Upper lobe of left lung (tissue), 6 donors: Measurements from ENCODE around the gene RAB43. TPM values are rescaled to one million over a fixed set of nuclear protein-coding genes. Genes with fewer than 3 reads are reported as not detected.

Experiments
- ATAC-seq, 2 donors: fragments of 200-7000 bp; cut with Tn5 transposase; one replicate each; pipeline ENCODE4 v1.9.1; 2022; ENCODE audit warnings: mild to moderate bottlenecking in 2 of 2, moderate library complexity in 2 of 2; ENCODE audit not compliant: low FRiP score in 2 of 2
- DNase-seq, 2 donors: peaks; one replicate each; pipeline ENCODE4 v3.0.0-alpha.2; 2019 to 2020
- H3K27ac ChIP-seq, 4 donors: fragments of 200-600 bp; sonication (generic); one replicate each; pipeline ENCODE4 v1.5.1; 2016 to 2019
- H3K27me3 ChIP-seq, 4 donors: fragments of 200-600 bp; sonication (generic); one replicate each; pipeline ENCODE4 v1.5.1; 2017 to 2019
- H3K36me3 ChIP-seq, 4 donors: fragments of 200-600 bp; sonication (generic); one replicate each; pipeline ENCODE4 v1.5.1; 2016 to 2019
- H3K4me1 ChIP-seq, 4 donors: fragments of 200-600 bp; sonication (generic); one replicate each; pipeline ENCODE4 v1.5.1; 2018 to 2019
- H3K4me3 ChIP-seq, 4 donors: fragments of 200-600 bp; sonication (generic); one replicate each; pipeline ENCODE4 v1.5.1; 2017 to 2019; ENCODE audit warnings: mild to moderate bottlenecking in 2 of 4, moderate library complexity in 1 of 4
- H3K9me3 ChIP-seq, 4 donors: fragments of 200-600 bp; sonication (generic); one replicate each; pipeline ENCODE4 v1.5.1; 2018 to 2019
- EP300 ChIP-seq, 4 donors: sonication (generic); formaldehyde crosslinking; IDR thresholded peaks; one replicate each; pipeline ENCODE4 v1.5.1; 2017; ENCODE audit warnings: antibody characterized with exemption in 4 of 4, control low read depth in 2 of 4
- POLR2A ChIP-seq, 4 donors: fragments of 450-650 bp; IDR thresholded peaks; one replicate each; pipeline ENCODE4 v1.5.1; 2016 to 2017; ENCODE audit warnings: antibody characterized with exemption in 4 of 4, mild to moderate bottlenecking in 2 of 4
- POLR2AphosphoS5 ChIP-seq, 2 donors: sonication (generic); formaldehyde crosslinking; IDR thresholded peaks; one replicate each; pipeline ENCODE4 v1.5.1; 2017; ENCODE audit warnings: antibody characterized with exemption in 2 of 2
- WGBS, 2 donors: methylation state at CpG; one replicate each; pipeline ENCODE4 v1.1.5; 2017 to 2018; 5-methylcytosine and 5-hydroxymethylcytosine counted together
- total RNA-seq, 6 donors: library from RNA; depleted of rRNA in 4 of 6; stranded (reverse); fragments of >200 nt in 4 of 6; gene quantifications; one replicate each; pipeline versions ENCODE4 v1.1.0 to v1.2.1, GENCODE V29; 2016 to 2021
- TF ChIP-seq, protein P1 (sequence below), 6 experiments: fragments of 450-650 bp in 4 of 6; fragments of 200-600 bp in 2 of 6; sonication (generic) in 2 of 6; IDR thresholded peaks; one replicate each; pipeline ENCODE4 v1.5.1; 2016 to 2019; ENCODE audit warnings: antibody characterized with exemption in 6 of 6
- donor health status: DM: no; HTN: no; CAD: no; lungs with moderate emphysema.
- donor health status: DM: no; HTN: yes; CAD: no; lungs with severe emphysema.

RAB43 gene
- total RNA-seq, 6 donors from 2014 or later: 19.0 to 54.2 (median 34.0) TPM

GRCh38 chr3:129087138-129087702 lies 34.4 kb downstream of the RAB43 start:
- WGBS, 2 donors: 34 to 65% methylated on average over 2 to 7 of the region's 8 CpGs
- ATAC-seq: peak in 1 of 2 donors; percentile 47
- H3K4me1 ChIP-seq: peaks cover 7 to 13% (median 12%) of the 10 kb centered on the region in 4 donors
- H3K9me3 ChIP-seq: no peaks in the 10 kb centered on the region
- peak overlapping the region; percentile 82 to 93 (median 87) for H3K27ac ChIP-seq
- H3K27me3 ChIP-seq: no peaks in the 10 kb centered on the region
- no peak for TF ChIP-seq POLR2AphosphoS5 (IDR thresholded peaks at IDR 0.05)
- TF ChIP-seq EP300 (IDR thresholded peaks at IDR 0.05): no peak
- TF ChIP-seq, protein P1, sequence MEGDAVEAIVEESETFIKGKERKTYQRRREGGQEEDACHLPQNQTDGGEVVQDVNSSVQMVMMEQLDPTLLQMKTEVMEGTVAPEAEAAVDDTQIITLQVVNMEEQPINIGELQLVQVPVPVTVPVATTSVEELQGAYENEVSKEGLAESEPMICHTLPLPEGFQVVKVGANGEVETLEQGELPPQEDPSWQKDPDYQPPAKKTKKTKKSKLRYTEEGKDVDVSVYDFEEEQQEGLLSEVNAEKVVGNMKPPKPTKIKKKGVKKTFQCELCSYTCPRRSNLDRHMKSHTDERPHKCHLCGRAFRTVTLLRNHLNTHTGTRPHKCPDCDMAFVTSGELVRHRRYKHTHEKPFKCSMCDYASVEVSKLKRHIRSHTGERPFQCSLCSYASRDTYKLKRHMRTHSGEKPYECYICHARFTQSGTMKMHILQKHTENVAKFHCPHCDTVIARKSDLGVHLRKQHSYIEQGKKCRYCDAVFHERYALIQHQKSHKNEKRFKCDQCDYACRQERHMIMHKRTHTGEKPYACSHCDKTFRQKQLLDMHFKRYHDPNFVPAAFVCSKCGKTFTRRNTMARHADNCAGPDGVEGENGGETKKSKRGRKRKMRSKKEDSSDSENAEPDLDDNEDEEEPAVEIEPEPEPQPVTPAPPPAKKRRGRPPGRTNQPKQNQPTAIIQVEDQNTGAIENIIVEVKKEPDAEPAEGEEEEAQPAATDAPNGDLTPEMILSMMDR (IDR thresholded peaks at IDR 0.05): no peak
- no peak for TF ChIP-seq POLR2A (IDR thresholded peaks at IDR 0.05)
- H3K4me3 ChIP-seq: no peak overlapping the region
- peaks cover 0 to 12% (median 10%) of the 10 kb centered on the region in 4 donors for H3K36me3 ChIP-seq
- no peak for DNase-seq

DNA sequence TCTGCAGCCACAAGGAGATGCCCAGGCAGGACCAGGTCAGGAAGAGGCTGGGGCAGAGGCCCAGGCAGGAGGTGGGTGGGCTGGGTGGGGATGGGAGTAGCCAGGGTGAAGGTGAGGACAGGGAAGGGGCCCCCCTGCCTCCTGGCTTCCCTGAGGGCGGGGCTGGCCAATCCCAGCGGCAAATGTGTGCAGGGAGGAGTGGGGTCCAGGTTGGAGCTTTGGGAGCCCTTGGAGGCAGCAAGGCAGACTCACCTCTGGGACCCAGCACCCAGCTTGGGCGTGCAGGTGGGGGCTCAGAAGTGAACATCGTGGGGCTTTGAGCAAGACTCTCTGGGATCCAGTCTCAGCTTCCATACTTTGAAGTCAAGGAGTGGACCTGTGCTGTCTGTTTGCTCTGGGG lies 35.8 kb downstream of the RAB43 start:
- Histone ChIP-seq H3K9me3 (no peaks in the 10 kb centered on the region), H3K27ac (peak overlapping the region in 3 of 4 donors; percentile 85 to 93 (median 89)), H3K36me3 (no peaks in the 10 kb centered on the region), H3K27me3 (no peaks in the 10 kb centered on the region), H3K4me3 (no peak overlapping the region), H3K4me1 (peaks cover 7 to 13% (median 12%) of the 10 kb centered on the region in 4 donors)
- TF ChIP-seq, protein P1 (IDR thresholded peaks at IDR 0.05): no peak
- TF ChIP-seq POLR2A (IDR thresholded peaks at IDR 0.05) (no peak), EP300 (IDR thresholded peaks at IDR 0.05) (no peak), POLR2AphosphoS5 (IDR thresholded peaks at IDR 0.05) (no peak)
- WGBS, 2 donors: 76 to 86% methylated on average over 4 of the region's 4 CpGs
- ATAC-seq: no peak
- no peak for DNase-seq

DNA sequence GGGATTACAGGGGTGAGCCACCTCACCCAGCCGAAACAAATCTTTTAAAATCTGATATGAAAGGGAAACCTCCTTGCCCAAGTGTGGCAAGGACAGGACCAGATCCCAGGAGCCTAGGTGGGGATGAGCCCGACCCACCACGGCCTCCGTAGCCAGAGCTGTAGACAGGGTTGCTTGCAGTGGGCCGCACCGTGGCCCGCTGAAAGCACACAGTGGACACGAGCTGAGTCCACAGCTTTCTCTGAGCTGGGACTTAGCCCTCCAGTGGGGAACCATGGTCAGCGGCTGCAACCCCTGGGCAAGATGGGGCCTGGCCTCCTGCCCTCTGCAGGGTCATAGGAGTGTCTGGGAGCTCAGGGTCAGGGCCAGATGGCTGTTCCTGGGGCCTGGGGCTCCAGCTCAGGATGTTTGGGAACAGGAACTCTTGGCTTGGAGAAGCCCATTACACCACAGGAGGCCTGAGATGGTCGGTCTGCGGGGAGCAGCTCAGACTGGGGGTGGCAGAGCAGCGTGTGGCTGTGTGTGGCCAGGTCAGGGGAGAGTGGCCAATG lies 36.4 kb downstream of the RAB43 start:
- no peak overlapping the region for H3K27ac ChIP-seq
- H3K4me1 ChIP-seq: peaks cover 7 to 13% (median 12%) of the 10 kb centered on the region in 4 donors
- H3K36me3 ChIP-seq: no peaks in the 10 kb centered on the region
- no peak for DNase-seq
- ATAC-seq: no peak
- H3K9me3 ChIP-seq: no peaks in the 10 kb centered on the region
- H3K4me3 ChIP-seq: no peak overlapping the region
- TF ChIP-seq, protein P1 (IDR thresholded peaks at IDR 0.05): no peak
- TF ChIP-seq POLR2AphosphoS5 (IDR thresholded peaks at IDR 0.05) (no peak), EP300 (IDR thresholded peaks at IDR 0.05) (no peak), POLR2A (IDR thresholded peaks at IDR 0.05) (no peak)
- WGBS, 2 donors: 93 to 100% methylated on average over 1 to 11 of the region's 12 CpGs
- no peaks in the 10 kb centered on the region for H3K27me3 ChIP-seq

GRCh38 chr3:129084501-129084900 lies 37.1 kb downstream of the RAB43 start:
- no peak for TF ChIP-seq POLR2A (IDR thresholded peaks at IDR 0.05)
- no peak for TF ChIP-seq POLR2AphosphoS5 (IDR thresholded peaks at IDR 0.05)
- TF ChIP-seq, protein P1 (IDR thresholded peaks at IDR 0.05): no peak
- TF ChIP-seq EP300 (IDR thresholded peaks at IDR 0.05): no peak
- no peak overlapping the region for H3K4me3 ChIP-seq
- no peak for DNase-seq
- no peak for ATAC-seq
- H3K27ac ChIP-seq: no peak overlapping the region
- H3K36me3 ChIP-seq: no peaks in the 10 kb centered on the region
- no peaks in the 10 kb centered on the region for H3K9me3 ChIP-seq
- H3K27me3 ChIP-seq: no peaks in the 10 kb centered on the region
- peaks cover 7 to 13% (median 12%) of the 10 kb centered on the region in 4 donors for H3K4me1 ChIP-seq
- WGBS, 2 donors: 91% methylated on average over 6 of the region's 6 CpGs

GRCh38 chr3:129082026-129082425 lies 39.6 kb downstream of the RAB43 start:
- no peak for TF ChIP-seq POLR2A (IDR thresholded peaks at IDR 0.05)
- TF ChIP-seq, protein P1 (IDR thresholded peaks at IDR 0.05): no peak
- no peak for TF ChIP-seq POLR2AphosphoS5 (IDR thresholded peaks at IDR 0.05)
- no peak for TF ChIP-seq EP300 (IDR thresholded peaks at IDR 0.05)
- ATAC-seq (no peak), DNase-seq (no peak)
- H3K27ac ChIP-seq: no peak overlapping the region
- no peaks in the 10 kb centered on the region for H3K27me3 ChIP-seq
- no peak overlapping the region for H3K4me3 ChIP-seq
- no peaks in the 10 kb centered on the region for H3K9me3 ChIP-seq
- H3K36me3 ChIP-seq: no peaks in the 10 kb centered on the region
- 68 to 70% methylated on average over 9 of the region's 9 CpGs for WGBS, 2 donors
- peaks cover 4 to 14% (median 10%) of the 10 kb centered on the region in 4 donors for H3K4me1 ChIP-seq
